Measurements from ENCODE around the gene CCL27.

The CCL27 gene, protein sequence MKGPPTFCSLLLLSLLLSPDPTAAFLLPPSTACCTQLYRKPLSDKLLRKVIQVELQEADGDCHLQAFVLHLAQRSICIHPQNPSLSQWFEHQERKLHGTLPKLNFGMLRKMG

DNA sequence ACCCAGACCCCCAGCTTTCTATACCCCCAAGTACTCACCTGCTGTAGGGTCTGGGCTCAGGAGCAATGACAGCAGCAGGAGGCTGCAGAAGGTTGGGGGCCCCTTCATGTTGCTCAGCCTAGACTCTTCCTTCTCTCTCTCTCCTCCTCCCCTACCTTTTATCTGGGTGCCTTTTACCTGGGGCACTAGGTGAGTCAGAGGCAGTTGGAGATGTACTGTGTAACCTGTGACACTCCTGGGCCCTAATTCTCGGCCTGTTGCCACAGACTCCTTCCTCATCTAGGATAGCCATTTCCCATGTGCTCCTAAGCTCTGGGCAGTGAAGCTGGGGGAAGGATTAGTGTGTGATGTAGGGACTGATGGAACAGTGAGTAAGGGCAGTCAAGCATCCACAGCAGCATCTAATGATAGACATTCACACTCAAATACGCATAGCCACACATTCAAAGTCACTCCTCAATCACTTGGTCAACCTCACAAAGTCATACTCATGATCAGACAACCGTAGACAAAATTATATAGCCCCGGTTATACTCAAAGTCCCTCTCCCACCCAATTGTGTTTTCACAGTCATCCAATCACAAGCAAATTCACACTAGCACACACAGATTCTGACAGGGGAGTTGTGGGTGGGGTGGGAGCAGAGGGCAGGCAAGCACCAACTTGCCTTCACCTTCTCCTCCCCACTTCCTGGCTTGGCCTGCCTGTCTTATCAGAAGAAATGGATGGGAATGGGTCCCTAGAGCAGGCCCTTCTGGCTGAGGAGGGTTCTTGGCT lies at the start of gene CCL27:
Gene CCL27, minus strand, starts transcription at position 132 of the 777 bp plus-strand sequence. Its CDS starts 24 bp downstream, at position 108.
- DNase-seq = no peak

DNA sequence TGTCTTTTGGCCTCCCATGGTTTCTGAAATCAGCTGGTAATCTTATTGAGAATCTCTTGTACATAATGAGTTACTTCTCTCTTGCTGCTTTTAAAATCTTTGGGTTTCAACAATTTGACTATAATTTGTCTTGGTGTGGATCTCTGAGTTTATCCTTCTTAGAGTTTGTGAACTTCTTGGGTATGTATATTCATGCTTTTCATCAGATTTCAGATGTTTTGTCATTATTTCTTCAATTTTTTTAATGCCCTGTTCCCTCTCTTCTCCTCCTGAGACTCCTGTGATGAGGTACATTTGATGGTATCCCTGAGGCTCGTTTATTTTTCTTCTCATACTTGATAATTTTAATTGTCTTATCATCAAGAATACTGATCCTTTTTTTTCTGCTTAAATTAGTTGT lies 49.7 kb upstream of the CCL27 start:
- no peak for DNase-seq

DNA sequence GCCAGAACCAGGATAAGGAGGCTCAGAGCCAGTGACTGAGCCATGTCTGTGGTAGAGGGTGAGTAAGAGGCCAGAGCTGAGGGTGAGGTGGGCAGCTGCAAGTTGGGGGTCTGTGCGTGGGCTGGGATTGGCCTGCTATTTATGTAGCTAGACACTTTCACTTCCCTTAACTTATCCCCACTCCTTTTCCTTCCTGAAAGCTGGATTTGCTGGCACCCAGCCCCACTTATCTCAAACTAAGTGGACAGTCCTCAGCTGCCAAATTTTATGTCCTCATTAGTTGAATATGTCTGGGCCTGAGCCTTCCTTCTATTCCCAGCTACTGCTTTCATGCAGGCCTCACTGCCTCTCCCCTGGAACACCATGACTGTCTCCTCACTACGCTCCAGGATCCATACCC lies 47.6 kb upstream of the CCL27 start, which contains the start of gene CCL21:
Gene CCL21, minus strand, starts transcription at position 114 of the 400 bp plus-strand sequence. Its CDS starts 70 bp downstream, at position 44.
- DNase-seq = no peak

DNA sequence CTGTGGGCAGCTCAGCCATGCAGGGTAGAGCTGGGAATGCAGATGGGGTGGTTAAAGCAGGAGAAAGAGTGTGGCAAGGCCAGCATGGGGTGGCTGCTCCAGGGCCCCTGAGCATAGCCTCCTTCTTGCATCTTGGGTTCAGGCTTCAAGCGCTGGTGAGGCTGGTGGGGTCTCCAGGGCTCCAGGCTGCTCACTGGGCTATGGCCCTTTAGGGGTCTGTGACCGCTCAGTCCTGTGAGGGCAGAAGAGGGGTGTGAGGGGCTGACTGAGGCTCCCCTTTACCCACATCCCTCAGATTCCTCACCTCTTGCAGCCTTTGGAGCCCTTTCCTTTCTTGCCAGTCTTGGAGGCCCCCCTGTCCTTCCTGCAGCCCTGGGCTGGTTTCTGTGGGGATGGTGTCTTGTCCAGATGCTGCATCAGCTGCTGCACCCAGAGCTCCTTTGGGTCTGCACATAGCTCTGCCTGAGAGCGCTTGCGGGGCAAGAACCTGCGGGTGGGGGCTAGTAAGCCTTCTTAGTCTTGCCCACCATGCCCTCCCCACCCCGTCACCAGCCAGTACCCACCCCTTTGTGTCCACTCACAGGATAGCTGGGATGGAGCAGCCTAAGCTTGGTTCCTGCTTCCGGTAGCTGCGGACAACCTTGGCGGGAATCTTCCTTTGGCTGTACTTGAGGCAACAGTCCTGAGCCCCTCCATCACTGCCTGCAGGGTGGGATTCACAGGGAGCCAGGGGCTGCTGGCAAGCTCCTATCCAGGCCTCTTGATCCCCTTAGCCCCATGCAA lies 46.9 kb upstream of the CCL27 start:
- DNase-seq = no peak

DNA sequence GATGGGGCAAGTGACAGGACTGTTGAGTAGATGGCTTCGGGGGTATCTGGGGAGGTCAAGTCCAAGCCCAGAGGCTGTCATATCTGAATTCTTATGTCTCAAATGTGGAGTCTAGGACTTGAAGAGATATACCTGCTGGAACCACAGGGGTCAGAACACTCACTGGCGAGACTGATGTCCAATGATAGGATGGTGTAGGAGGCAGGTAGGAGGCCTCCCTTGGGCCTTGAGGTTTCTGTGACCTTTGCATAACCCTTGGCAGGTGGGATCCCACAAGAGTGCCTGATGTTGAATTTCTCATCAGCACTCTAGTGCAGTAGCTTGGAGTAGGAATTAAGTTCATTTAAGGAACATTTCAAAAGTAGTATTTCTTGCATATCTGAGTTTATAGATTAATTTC lies 44.7 kb upstream of the CCL27 start:
- DNase-seq = no peak

DNA sequence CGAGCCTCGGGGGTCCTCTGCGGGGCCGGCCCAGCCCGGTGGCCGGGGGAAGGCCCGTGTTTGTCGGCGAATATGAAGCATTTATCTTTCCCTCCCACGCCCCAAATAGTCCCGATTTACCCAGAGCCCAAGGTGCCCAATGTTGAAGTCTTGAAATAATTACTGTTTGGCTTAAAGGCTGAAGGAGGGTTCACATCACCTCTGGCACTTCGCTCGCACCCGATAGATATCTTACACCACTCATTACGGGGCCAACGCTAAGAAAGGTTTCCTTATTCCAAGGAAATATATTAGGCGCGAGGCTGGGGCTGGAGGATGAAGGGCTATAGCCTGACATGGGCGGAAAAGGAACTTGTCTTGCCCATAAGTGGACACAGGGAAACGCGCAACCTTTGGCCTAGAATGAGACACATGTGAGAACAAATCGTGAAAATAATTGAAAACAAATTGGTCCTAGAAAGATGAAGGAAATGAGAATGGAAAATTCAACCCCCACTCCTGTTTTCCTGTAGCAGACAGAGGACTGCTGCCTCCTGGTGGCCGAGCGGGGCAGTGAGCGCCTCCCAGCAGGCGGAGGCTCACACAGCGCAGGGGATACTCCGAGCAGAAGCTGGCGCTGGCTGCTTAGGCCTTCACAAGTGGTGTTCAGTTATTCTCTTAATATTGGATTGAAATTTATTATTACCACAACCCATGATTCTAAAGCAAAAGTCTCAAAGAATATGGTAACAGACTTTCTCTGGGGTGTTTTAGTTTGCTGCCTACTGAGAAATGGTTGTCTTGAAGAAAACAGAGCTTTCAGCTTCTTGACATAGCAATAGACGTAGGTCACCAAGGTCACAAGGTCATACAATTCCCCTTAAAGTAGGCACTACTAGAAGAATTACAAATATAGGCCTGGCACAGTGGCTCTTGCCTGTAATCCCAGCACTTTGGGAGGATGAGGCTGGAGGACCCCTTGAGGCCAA lies 39.6 kb upstream of the CCL27 start:
- peak; percentile 75 for DNase-seq

DNA sequence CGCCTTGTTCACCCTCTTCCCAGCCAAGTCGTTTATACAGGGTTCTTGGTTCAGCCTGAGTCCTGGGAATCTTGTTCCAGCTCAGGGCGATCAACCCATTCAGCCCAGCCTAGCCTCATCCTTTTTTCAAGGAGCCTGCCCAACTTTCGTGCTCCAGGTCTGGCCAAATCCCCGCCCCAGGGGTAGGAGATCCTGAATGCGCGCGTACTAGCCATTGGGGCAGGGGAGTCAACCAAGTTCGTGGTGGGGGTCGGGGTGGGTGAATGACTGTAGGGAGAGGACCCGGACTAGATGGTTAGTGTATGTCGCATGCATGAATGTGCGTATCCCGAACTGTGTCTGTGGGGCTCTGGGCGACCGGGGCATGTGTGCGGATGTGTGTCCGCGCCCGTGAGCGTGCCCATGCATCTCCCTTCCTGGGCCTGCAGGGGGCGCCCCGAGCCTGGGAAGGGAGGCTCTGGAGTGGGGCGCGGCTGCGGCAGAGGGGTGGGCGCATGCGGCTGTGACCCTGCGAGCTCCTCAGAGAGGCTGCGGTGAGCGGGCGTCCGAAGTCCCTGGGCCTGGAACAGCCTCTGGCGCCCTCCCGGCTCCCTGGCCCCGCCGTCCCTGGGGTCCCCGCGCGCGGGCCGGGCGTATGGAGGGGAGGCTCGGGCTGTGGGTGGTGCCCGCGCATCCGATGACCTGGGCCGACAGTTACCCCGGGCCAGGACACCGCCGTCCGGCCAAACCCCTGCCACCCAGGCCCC lies 38.7 kb upstream of the CCL27 start:
- DNase-seq = peak; percentile 65

DNA sequence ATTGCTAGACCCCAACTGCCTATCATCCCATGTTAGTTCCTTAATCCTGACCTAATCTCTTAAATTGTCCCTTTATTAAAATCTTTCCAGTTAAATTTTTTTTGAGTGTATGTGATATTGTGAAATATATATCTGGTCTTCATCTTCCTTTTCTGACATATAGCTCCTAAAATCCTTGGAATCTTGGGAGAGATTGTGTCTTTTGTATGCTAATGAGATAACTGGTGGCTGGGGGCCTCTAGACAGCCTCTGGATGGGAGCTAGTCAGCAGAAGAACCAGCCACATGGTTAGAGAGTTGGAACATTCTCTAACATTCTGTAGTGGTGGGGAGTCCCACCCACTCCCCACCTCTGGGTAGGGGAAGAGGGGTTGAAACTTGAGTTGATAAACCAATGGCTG lies 32.4 kb upstream of the CCL27 start:
- no peak for DNase-seq

DNA sequence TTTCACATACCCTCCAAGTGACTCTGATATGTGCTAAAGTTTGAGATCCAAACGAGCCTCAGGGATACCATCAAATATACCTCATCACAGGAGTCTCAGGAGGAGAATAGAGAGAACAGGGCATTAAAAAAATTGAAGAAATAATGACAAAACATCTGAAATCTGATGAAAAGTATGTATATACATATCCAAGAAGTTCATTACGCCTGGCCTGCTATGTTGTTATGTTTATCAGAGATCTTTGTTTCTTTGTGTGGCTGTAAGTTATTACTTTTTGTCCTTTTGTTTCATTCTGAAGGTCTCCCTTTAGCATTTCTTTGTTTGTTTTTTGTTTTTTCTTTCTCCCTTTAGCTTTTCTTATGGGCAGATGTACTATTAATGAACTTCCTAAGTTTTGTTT lies 31.1 kb upstream of the CCL27 start:
- no peak for DNase-seq

DNA sequence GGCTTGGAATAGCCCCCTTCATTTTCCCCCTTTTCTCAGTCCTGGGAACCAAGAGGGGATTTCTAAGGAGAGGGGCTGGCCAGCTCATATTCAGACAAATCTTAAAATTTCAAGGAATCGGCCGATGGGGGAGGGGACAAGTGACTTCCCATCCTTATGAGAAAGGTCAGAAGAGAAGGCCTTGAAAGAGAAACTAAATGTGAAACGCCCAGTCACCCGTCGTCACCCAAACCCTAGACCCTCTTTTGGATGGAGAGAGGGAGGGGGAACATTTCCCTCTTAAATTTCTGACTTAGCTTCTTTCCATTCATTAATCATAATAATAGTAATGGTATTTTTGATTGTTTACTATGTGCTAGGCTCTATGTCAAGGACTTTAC lies 29.5 kb upstream of the CCL27 start:
- DNase-seq = no peak

DNA sequence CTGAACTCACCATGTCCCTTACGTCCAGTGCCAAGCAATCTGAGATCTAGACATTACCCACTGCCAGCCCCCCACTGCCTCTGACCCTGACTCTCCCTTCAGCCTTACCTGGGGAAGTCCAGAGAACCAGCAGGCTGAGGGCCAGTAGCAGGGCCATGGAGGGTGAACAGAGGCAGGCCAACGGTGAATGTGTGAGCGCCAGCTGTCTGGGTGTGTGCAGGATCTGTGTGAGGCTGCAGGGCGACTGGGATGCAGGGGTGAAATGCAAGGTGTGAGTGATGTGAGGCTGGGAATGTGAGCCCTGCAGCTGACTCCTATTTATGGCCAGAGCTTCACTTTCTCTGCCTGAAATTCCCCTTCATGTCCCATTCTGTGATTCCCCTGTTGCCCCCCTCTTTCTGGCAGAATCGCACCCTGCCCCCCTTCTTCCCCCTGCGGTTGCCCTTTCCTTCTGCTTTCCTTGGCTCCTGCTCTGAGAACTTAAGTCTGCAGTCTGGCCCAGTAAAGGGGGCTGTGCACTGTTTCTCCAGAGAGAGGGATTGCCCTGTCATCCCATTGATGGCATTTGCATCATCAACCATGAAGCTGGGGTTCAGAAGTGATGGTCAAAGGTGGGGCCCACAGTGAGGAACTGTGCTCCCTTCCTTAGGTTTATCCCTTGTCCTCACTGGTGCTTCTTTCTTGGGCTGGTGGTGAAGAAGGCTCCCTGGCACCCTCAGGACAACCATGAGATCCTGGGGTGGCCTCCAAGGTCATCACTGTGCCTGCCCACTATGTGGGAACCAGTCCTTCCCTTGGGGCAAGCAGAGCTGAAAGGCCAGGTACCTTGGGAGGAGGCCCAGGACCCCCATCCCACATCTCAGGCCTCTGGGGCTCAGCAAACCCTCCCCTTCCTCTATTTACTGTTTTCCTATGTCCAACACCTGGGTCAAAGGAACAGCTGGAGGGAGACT lies 28.8 kb upstream of the CCL27 start, which contains the start of gene CCL19:
Gene CCL19, minus strand, starts transcription at position 294 of the 953 bp plus-strand sequence. Its CDS starts 137 bp downstream, at position 157.
- DNase-seq = no peak

DNA sequence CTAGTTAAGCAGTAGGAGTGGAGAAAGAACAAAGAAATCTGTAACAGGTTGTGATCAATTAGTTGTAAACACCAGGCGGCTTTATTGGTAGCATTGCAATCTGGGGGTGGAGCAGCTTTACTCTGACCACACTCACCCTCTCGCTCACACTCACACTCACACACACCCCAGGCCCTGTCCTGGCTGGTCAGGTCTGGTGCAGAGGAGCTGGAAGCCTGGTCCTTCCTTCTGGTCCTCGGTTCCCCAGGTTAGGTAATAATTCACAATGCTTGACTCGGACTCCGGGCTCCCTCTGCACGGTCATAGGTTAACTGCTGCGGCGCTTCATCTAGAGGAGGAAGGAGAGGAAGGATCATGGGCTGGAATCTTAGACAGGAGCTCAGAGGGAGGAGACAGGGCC lies 27.1 kb upstream of the CCL27 start:
- no peak for DNase-seq

DNA sequence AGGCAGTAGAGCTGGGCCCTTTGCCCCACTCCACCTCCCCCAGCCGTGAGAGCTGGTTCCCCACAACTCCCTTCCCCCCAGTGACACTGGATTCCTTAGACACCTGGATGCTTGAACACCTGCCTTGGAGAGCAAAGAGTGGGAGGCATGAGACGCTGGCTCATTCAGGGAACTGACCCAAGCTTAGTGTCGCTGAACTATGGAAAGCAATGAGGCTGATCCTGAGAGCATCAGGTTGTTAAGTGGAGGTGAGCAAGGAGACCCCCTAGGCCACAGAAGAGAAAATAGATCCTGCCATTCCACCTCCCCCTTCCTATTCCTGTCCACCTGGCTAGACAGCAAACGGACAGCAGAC lies 26.6 kb upstream of the CCL27 start:
- DNase-seq = peak; percentile 57

DNA sequence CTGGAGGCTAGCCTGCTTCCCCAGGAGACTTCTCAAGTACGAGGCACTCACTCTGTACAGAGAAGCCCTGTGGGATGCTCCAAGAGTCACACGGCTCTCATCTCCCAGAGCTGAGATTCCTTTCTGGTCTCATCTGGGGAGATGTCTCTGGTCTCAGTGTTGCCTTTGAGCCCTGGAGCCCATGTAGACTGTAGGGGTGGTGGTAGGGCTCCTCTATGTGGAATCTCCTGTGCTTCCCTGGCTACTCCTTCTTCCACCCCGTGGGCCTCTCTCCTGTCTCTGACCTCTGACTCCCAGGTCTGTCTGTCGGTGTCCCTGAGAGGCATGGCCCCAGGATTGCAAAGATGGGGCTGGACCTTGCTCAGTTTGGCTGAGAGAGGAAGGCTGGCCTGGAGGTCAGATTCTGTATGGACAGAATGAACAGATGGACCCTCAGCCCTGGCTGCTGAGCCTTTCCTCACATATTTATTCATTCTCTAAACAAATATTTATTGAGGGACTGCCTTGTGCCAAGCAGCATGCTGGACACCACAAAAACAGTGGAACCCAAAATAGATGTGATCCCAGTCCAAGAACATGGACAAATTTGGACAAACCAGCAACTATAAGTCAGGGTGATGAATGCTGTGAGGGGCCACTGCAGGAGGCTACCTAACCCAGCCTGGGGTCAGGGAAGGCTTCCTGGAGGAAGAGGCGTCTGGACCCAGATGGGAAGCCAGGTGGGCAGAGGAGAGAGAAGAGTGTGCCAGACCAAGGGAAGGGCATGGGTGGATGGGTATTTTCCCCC lies 26.1 kb upstream of the CCL27 start:
- no peak for DNase-seq

DNA sequence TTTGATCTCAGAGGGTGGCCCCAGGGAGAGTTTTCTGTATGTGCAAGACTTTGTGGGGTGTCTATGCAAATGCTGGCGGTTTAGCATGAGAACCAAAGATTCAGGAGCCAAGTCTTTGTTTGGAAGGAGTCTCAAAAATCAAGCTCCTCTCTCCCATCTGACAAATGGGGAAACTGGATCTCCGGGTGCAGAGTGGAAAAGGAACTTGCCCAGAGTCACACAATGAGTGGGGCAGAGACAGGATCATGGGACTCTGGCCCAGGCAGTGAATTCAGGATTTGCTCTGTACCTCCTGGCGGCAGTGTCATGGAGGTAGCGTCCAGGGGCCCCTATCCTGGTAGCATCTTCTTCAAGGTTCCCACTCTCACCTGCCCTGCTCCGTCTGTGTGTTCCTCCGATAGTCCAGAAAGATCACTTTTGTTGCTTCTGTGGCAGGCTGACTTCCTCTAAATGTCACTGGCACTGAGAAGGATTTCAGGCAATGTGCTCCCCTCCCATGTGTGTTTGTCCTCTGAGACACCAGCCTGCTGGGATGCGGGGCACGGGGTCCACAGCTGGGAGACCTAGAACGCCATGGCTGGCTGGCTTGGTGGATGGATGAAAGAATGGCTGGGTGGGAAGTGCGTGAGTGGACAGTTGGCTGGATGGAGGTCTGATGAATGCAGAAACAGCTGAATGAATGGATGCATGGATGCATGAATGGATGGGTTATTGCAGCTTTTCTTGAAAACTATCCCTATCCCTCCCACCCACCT lies 25.0 kb upstream of the CCL27 start:
- DNase-seq = no peak

DNA sequence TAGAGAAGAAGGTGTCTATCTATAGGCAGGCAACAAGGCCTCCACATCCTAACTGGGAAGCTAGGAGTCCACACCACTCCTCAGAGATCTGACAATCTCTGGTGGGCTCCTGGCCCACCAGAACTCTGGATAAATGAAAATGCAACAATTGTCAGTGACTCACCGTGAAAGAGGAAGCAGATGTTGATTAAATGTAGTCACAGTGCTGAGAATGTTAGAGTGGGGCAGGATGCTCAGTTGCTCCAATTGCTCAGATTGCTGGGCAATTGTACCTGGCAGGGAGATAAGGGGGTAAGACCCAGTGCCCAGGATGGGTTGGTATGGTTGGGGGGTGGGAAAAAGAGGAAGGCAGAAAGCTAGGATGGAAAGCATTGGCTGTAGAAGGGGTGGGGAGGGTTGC lies 24.3 kb upstream of the CCL27 start:
- DNase-seq = no peak

DNA sequence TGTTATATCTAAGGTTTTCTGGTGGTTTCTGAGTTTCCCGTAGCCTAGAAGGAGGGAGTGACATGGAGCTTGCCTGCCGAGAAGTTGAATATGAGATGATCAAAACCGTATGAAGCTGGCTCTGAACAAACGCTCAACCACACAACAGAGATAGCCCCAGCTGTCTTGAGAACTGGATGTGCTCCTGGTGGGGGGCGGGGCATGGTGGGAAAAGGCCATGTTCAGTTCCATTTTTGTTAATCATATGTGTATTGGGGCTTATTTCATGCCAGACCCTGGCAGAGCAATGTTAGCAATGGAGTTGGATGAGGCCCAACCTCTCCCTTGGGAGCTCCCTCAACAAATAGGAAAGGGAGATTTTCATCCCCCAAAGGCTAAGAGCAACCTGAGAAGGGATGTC lies 23.8 kb upstream of the CCL27 start:
- no peak for DNase-seq

DNA sequence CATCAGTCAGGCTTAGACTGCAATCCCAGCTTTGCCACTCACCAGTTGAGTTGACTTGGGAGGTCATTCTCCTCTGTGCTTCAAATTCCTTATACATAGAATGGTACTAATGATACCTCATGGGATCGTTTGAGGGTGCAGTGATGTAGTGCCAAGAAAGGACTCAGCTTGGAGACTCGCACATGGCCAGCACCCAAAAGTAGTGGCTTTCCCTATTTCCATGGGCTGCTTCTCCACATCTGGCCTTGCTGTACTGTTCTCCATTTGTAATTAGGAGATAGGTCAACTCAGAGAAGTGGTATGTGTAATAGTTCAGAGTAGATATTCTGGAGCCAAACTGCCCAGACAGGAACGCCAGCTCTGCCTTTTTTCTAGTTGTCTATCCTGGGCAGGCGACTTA lies 23.1 kb upstream of the CCL27 start:
- no peak for DNase-seq

DNA sequence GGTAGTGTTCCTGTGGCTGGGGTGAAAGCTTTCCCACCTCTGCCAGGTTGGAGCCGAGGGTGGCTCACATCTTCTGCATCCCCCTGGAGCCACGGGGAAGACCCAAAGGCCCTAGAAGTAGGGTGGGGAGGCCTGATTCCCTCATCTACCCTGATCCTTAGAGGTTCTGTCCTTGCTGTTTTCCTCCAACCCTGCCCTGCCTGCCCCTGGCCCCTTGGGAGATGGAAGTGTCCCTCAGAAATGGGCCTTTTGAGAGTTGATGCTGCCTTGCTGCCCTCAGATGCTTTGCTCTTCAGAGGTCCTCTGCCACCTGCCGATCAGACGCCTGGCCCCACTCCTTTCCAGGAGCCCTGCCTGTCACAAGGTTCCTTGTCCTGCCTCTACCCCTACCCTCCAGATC lies 22.4 kb upstream of the CCL27 start:
- no peak for DNase-seq

All from DMS79 treated with DMSO at 0.1 percent for 48 hours (cell line).